Psoas muscle (tissue), 8 donors: Measurements from ENCODE around the gene PACRG. TPM values are rescaled to one million over a fixed set of nuclear protein-coding genes. Genes with fewer than 3 reads are reported as not detected.
A peak's percentile ranks its signal among the peaks of the same experiment; 100 is the strongest.

Experiments
- ATAC-seq, 4 donors: fragments of 200-7000 bp; cut with Tn5 transposase; one replicate each; pipeline ENCODE4 v1.9.1; 2020; ENCODE audit warnings: moderate library complexity in 3 of 4, mild to moderate bottlenecking in 2 of 4
- DNase-seq, 2 donors: peaks; one replicate each; pipeline ENCODE4 v3.0.0-alpha.2; 2020
- H3K27ac ChIP-seq: fragments of 200-600 bp; one replicate; pipeline ENCODE4 v1.8.0; 2022
- H3K27me3 ChIP-seq, 3 donors: fragments of 200-600 bp in 1 of 3; one replicate each; pipeline versions ENCODE4 v1.6.1 to v1.8.0; 2013 to 2022; ENCODE audit warnings: low read length in 2 of 3, mild to moderate bottlenecking in 2 of 3, moderate library complexity in 1 of 3; ENCODE audit not compliant: insufficient read depth in 3 of 3
- H3K36me3 ChIP-seq, 2 donors: fragments of 200-600 bp in 1 of 2; one replicate each; pipeline versions ENCODE4 v1.6.1 to v1.8.0; 2013 to 2022; ENCODE audit warnings: low read depth in 1 of 2, mild to moderate bottlenecking in 1 of 2, moderate library complexity in 1 of 2; ENCODE audit not compliant: insufficient read depth in 1 of 2
- H3K4me1 ChIP-seq: fragments of 200-600 bp; one replicate; pipeline ENCODE4 v1.8.0; 2022
- H3K4me3 ChIP-seq: fragments of 200-600 bp; one replicate; pipeline ENCODE4 v1.8.0; 2022; ENCODE audit warnings: mild to moderate bottlenecking
- H3K9me3 ChIP-seq: fragments of 200-600 bp; one replicate; pipeline ENCODE4 v1.8.0; 2022
- WGBS, 3 donors: extraction: QIAGEN DNeasy Blood & Tissue Kit; methylation state at CpG; one replicate each; pipeline versions ENCODE4 v1.1.6 to v1.1.7; 2013; 5-methylcytosine and 5-hydroxymethylcytosine counted together
- intact Hi-C, 2 donors: fragments of 100-400 bp; cut with DNase I; formaldehyde crosslinking; loops; one replicate each; pipeline versions ENCODE4 v1.11.0 to v1.14.2; 2022
- polyA plus RNA-seq, 3 donors: library from polyadenylated mRNA; stranded (reverse); fragments of 200-250 nt; gene quantifications; one replicate each; pipeline ENCODE4 v1.2.3, GENCODE V29; 2013
- total RNA-seq, 4 donors: library from RNA; stranded (reverse); fragmentation: NEBNext Ultra II Directional in 2 of 4; extraction: Animal tissue kit (Norgen Biotek cat#: 25700) in 2 of 4; gene quantifications; one replicate each; pipeline versions ENCODE4 v1.2.1 to v1.2.4, GENCODE V29; 2021 to 2023
- TF ChIP-seq, protein P1 (sequence below): fragments of 200-600 bp; IDR thresholded peaks from one replicate; pipeline ENCODE4 v1.8.0; 2022; ENCODE audit warnings: antibody characterized with exemption
- donor health status: healthy with polysubstance abuse.
- donor health status: DM: no; HTN: no; CAD: no; lungs with moderate emphysema.
- donor health status: Bipolar disorder and iron deficiency.
- donor health status: healthy.
- donor health status: DM: yes; HTN: yes; CAD: no.
- donor health status: DM: no; HTN: no; CAD: no.
- donor health status: DM: no; HTN: no; CAD: no.
- donor health status: DM: yes; HTN: yes; CAD: no.

Gene PACRG
- total and polyA plus RNA-seq, 7 donors, result 0.17 to 3.1 (median 1.8) TPM

DNA sequence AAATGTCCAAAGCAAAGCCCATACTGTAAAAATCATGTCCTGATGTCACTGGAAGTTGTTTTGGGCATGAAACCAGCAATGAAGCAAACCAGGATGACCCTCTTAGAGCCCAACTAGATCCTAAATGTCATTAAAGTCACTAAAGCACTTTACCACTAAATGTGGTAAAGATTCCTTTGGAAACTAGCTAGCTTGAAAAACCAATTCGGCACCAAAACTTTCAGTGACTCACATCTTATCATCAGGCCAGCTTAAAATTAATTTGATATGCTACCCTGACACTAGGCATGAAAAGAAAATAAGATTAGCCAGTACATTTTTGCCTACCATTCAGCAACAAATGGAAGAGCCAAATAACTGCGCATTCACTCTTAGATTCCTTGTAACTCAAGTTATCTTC, 145.8 kb downstream of the PACRG start:
- TF ChIP-seq, protein P1, sequence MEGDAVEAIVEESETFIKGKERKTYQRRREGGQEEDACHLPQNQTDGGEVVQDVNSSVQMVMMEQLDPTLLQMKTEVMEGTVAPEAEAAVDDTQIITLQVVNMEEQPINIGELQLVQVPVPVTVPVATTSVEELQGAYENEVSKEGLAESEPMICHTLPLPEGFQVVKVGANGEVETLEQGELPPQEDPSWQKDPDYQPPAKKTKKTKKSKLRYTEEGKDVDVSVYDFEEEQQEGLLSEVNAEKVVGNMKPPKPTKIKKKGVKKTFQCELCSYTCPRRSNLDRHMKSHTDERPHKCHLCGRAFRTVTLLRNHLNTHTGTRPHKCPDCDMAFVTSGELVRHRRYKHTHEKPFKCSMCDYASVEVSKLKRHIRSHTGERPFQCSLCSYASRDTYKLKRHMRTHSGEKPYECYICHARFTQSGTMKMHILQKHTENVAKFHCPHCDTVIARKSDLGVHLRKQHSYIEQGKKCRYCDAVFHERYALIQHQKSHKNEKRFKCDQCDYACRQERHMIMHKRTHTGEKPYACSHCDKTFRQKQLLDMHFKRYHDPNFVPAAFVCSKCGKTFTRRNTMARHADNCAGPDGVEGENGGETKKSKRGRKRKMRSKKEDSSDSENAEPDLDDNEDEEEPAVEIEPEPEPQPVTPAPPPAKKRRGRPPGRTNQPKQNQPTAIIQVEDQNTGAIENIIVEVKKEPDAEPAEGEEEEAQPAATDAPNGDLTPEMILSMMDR, result no peak
- H3K4me3 ChIP-seq, result no peak overlapping the region
- no peaks in the 10 kb centered on the region for H3K27me3 ChIP-seq
- no peaks in the 10 kb centered on the region for H3K9me3 ChIP-seq
- no peaks in the 10 kb centered on the region for H3K36me3 ChIP-seq
- 45 to 55% (median 55%) methylated on average over 2 of the region's 2 CpGs for WGBS, 3 donors
- no peak overlapping the region for H3K27ac ChIP-seq
- no peaks in the 10 kb centered on the region for H3K4me1 ChIP-seq
- no peak for DNase-seq
- intact Hi-C loops, result no loop called here
- ATAC-seq, result no peak

GRCh38 chr6:162875070-162875469, 147.3 kb downstream of the PACRG start:
- intact Hi-C loops, result no loop called here
- H3K36me3 ChIP-seq, result no peaks in the 10 kb centered on the region
- H3K9me3 ChIP-seq, result no peaks in the 10 kb centered on the region
- H3K4me1 ChIP-seq, result no peaks in the 10 kb centered on the region
- ATAC-seq (no peak), DNase-seq (no peak)
- H3K27ac ChIP-seq, result no peak overlapping the region
- TF ChIP-seq, protein P1, result no peak
- H3K4me3 ChIP-seq, result no peak overlapping the region
- no peaks in the 10 kb centered on the region for H3K27me3 ChIP-seq
- WGBS, 3 donors, result 95 to 100% (median 99%) methylated on average over 2 of the region's 2 CpGs

GRCh38 chr6:162882801-162883481, 155.2 kb downstream of the PACRG start:
- TF ChIP-seq, protein P1, result no peak
- Histone ChIP-seq H3K36me3 (no peaks in the 10 kb centered on the region), H3K27me3 (no peaks in the 10 kb centered on the region), H3K9me3 (no peaks in the 10 kb centered on the region), H3K4me1 (no peaks in the 10 kb centered on the region), H3K4me3 (no peak overlapping the region), H3K27ac (no peak overlapping the region)
- no peak for ATAC-seq
- 82 to 89% (median 87%) methylated on average over 8 of the region's 8 CpGs for WGBS, 3 donors
- no peak for DNase-seq
- intact Hi-C loops, result no loop called here

DNA sequence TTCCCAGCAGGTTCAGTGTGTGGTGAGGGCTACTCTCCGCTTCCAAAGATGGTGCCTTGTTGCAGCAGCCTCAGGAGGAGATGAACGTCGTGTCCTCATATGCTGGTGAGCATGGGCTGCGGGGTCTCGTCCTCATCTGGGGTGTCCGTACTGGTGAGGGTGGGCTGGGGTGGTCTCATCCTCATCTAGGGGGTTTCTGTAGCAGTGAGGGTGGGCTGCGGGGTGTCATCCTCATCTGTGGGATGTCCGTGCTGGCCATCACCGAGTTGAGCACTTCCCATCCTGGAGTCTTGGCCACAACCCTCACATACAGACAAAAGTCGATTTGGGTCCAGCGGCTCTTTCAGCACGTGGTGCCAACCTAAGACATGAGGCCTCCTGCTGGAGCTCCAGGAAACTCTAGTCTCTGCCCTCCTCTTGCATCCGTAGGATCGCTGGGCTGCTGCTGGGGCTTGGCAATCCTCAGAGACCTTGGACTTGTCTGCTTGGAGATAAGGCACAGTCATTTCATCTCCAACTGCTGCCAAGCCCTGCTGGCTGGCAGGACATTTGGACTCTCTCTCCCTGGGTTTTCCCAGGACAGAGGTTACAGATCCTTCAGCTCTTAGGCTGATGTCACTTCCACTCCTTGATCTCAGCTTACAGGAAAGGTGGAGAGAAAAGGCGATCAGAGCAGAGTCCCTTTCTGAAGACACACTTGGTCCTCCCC, 160.4 kb downstream of the PACRG start:
- Histone ChIP-seq H3K36me3 (no peaks in the 10 kb centered on the region), H3K4me3 (no peak overlapping the region), H3K9me3 (no peaks in the 10 kb centered on the region), H3K4me1 (peaks cover 5% of the 10 kb centered on the region), H3K27me3 (no peaks in the 10 kb centered on the region), H3K27ac (no peak overlapping the region)
- ATAC-seq (peak in 3 of 4 donors; percentile 19 to 81 (median 78)), DNase-seq (no peak)
- intact Hi-C loops, result no loop called here
- TF ChIP-seq, protein P1, result no peak
- 60 to 77% (median 62%) methylated on average over 15 of the region's 15 CpGs for WGBS, 3 donors
